Measurements from ENCODE around the gene MACROD2.

- no peak for TF ChIP-seq CTCF (IDR thresholded peaks at IDR 0.05)
- TF ChIP-seq POLR2AphosphoS5 (IDR thresholded peaks at IDR 0.05): no peak
Measured at GRCh38 chr20:15328084-15328483, 1332.8 kb downstream of the MACROD2 start.
